CD4-positive, alpha-beta memory T cell (primary cell): ENCODE results near the gene ZC3H7A. TPM values are rescaled to one million over a fixed set of nuclear protein-coding genes. Genes with fewer than 3 reads are reported as not detected.

Source experiments
- CTCF ChIA-PET: fragments of 350-600 bp; sonication (Branson Sonifier 250); formaldehyde crosslinking; loops from one replicate; lab custom pipeline; 2021; ENCODE audit warnings: inconsistent platforms; ENCODE audit not compliant: partially characterized antibody; lab: Charles Lee
- POLR2A ChIA-PET: fragments of 350-600 bp; sonication (Branson Sonifier 250); formaldehyde crosslinking; loops from one replicate; lab custom pipeline; 2021; ENCODE audit not compliant: partially characterized antibody; lab: Charles Lee
- DNase-seq, 5 donors: peaks; one replicate each; pipeline versions ENCODE4 v3.0.0 to v3.0.0-alpha.2; 2020 to 2022; ENCODE audit warnings: mixed read lengths in 1 of 5
- H3K27ac ChIP-seq: one replicate; pipeline ENCODE4 v1.7.0; 2013; ENCODE audit warnings: low read depth, low read length
- H3K27me3 ChIP-seq: 2 replicates; pipeline ENCODE4 v1.7.0; 2013; ENCODE audit warnings: mild to moderate bottlenecking, low read length, moderate library complexity; ENCODE audit not compliant: insufficient read depth
- H3K36me3 ChIP-seq: 2 replicates; pipeline ENCODE4 v1.7.0; 2013; ENCODE audit warnings: mild to moderate bottlenecking, low read length, moderate library complexity; ENCODE audit not compliant: insufficient read depth
- H3K4me1 ChIP-seq: 2 replicates; pipeline ENCODE4 v1.7.0; 2013; ENCODE audit warnings: mild to moderate bottlenecking, low read length, moderate library complexity; ENCODE audit not compliant: insufficient read depth
- H3K4me3 ChIP-seq, 2 donors: one replicate each; pipeline ENCODE4 v1.7.0; 2013; ENCODE audit warnings: low read length in 2 of 2, mild to moderate bottlenecking in 1 of 2
- H3K9me3 ChIP-seq, 2 donors: one replicate each; pipeline ENCODE4 v1.7.0; 2013; ENCODE audit warnings: low read length in 2 of 2, control low read depth in 1 of 2; ENCODE audit not compliant: control insufficient read depth in 1 of 2
- H3K27ac Mint-ChIP-seq, 7 donors: one replicate each; pipeline ENCODE4 v1.8.0; 2020 to 2021; ENCODE audit warnings: mixed read lengths in 7 of 7, mild to moderate bottlenecking in 6 of 7, inconsistent platforms in 3 of 7, moderate library complexity in 3 of 7
- H3K27me3 Mint-ChIP-seq, 2 donors: one replicate each; pipeline ENCODE4 v1.8.0; 2020 to 2021; ENCODE audit warnings: mixed read lengths in 2 of 2
- H3K36me3 Mint-ChIP-seq, 2 donors: one replicate each; pipeline ENCODE4 v1.8.0; 2020 to 2021; ENCODE audit warnings: mixed read lengths in 2 of 2, inconsistent platforms in 1 of 2, mild to moderate bottlenecking in 1 of 2
- H3K4me1 Mint-ChIP-seq, 4 donors: one replicate each; pipeline ENCODE4 v1.8.0; 2020 to 2021; ENCODE audit warnings: mixed read lengths in 4 of 4, mild to moderate bottlenecking in 1 of 4
- H3K4me3 Mint-ChIP-seq, 8 donors: one replicate each; pipeline ENCODE4 v1.8.0; 2020 to 2021; ENCODE audit warnings: mixed read lengths in 8 of 8, mild to moderate bottlenecking in 7 of 8, moderate library complexity in 6 of 8, inconsistent platforms in 3 of 8
- H3K9me3 Mint-ChIP-seq, 8 donors: one replicate each; pipeline ENCODE4 v1.8.0; 2020 to 2021; ENCODE audit warnings: mixed read lengths in 8 of 8, mild to moderate bottlenecking in 5 of 8, inconsistent platforms in 3 of 8, moderate library complexity in 1 of 8
- intact Hi-C: fragments of 100-400 bp; cut with micrococcal nuclease; formaldehyde crosslinking; loops from one replicate; pipeline ENCODE4 v1.15.1; 2023
- polyA plus RNA-seq, 2 donors: library from polyadenylated mRNA; unstranded; fragments of 300-500 nt; fragmentation: Illumina TruSeq; gene quantifications; one replicate each; pipeline ENCODE4 v1.2.3, GENCODE V29; 2021
- total RNA-seq, 2 experiments: library from RNA; stranded (reverse); gene quantifications; one replicate each; pipeline ENCODE4 v1.2.3, GENCODE V29; 2021

Gene ZC3H7A
- total and polyA plus RNA-seq, 4 experiments from 2014 or later, result 39.9 to 92.1 (median 66.3) TPM

- Histone ChIP-seq H3K27me3 (no peaks in the 10 kb centered on the region), H3K36me3 (peaks cover 71% of the 10 kb centered on the region), H3K9me3 (no peaks in the 10 kb centered on the region), H3K4me1 (no peaks in the 10 kb centered on the region), H3K27ac (no peak overlapping the region), H3K4me3 (no peak overlapping the region)
- intact Hi-C loops, result no loop called here
- Mint-ChIP-seq H3K27ac (peak overlapping the region in 4 of 7 donors; percentile 36 to 70 (median 42)), H3K9me3 (no peaks in the 10 kb centered on the region), H3K27me3 (no peaks in the 10 kb centered on the region), H3K36me3 (peaks cover 71 to 79% of the 10 kb centered on the region in 2 donors), H3K4me3 (no peak overlapping the region), H3K4me1 (no peaks in the 10 kb centered on the region)
- ChIA-PET CTCF (interaction anchor here (0.5 kb wide), 1 partner anchor 1346 kb away, joined by 3 read pairs; no protein-coding TSS in a partner anchor), POLR2A (interaction anchor here (1.1 to 1.3 kb wide), 2 partner anchors 14 to 40 kb away, joined by 3 to 5 read pairs; no protein-coding TSS in a partner anchor)
- DNase-seq, result no peak
These were observed 39.1 kb downstream of the ZC3H7A start for GRCh38 chr16:11757671-11758545.

DNA sequence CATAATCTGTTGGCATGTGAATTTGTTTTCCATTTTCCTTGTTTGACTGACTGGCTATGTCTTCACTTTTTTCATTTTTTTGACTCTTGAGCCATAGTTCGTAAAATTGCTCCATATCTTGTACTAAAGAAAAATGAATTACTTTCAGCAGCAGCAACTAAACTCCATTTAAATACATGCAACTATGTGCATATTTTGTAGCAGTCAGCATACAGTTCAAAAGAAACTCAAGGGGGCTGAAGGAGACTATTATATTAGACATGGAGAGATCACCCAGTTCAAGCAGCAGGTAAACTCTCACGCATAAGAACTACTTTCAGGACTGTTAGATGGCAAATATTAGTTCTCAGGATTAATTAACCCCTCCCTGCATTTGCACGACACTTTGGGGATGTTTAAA, 40.8 kb downstream of the ZC3H7A start:
- Mint-ChIP-seq H3K4me3 (no peak overlapping the region), H3K27me3 (no peaks in the 10 kb centered on the region), H3K4me1 (no peaks in the 10 kb centered on the region), H3K9me3 (no peaks in the 10 kb centered on the region), H3K27ac (peak overlapping the region in 2 of 7 donors; percentile 19 to 42), H3K36me3 (peaks cover 63 to 74% of the 10 kb centered on the region in 2 donors)
- Histone ChIP-seq H3K4me3 (no peak overlapping the region), H3K36me3 (peaks cover 70% of the 10 kb centered on the region), H3K4me1 (no peaks in the 10 kb centered on the region), H3K27me3 (no peaks in the 10 kb centered on the region), H3K9me3 (no peaks in the 10 kb centered on the region), H3K27ac (no peak overlapping the region)
- POLR2A ChIA-PET, result no interaction called here
- no peak for DNase-seq
- intact Hi-C loops, result no loop called here
- CTCF ChIA-PET, result no interaction called here

- Mint-ChIP-seq H3K36me3 (peaks cover 58 to 73% of the 10 kb centered on the region in 2 donors), H3K27ac (peak overlapping the region in 1 of 7 donors; percentile 43)
These were observed 41.9 kb downstream of the ZC3H7A start for GRCh38 chr16:11755022-11755760.

GRCh38 chr16:11752856-11753255, 44.2 kb downstream of the ZC3H7A start:
- intact Hi-C loops, result no loop called here
- no peak overlapping the region for H3K27ac ChIP-seq
- CTCF ChIA-PET, result no interaction called here
- H3K4me1 Mint-ChIP-seq, result peaks cover 0 to 2% (median under 1%) of the 10 kb centered on the region in 4 donors
- no peak overlapping the region for H3K4me3 ChIP-seq
- H3K27me3 Mint-ChIP-seq, result no peaks in the 10 kb centered on the region
- H3K4me3 Mint-ChIP-seq, result no peak overlapping the region
- H3K4me1 ChIP-seq, result no peaks in the 10 kb centered on the region
- peaks cover 53 to 65% of the 10 kb centered on the region in 2 donors for H3K36me3 Mint-ChIP-seq
- H3K27ac Mint-ChIP-seq, result peak overlapping the region in 3 of 7 donors; percentile 10 to 40 (median 24)
- no peaks in the 10 kb centered on the region for H3K9me3 Mint-ChIP-seq
- H3K36me3 ChIP-seq, result peaks cover 51% of the 10 kb centered on the region
- POLR2A ChIA-PET, result interaction anchor here (0.6 kb wide), 2 partner anchors 9 to 197 kb away, joined by 3 to 4 read pairs; no protein-coding TSS in a partner anchor
- H3K27me3 ChIP-seq, result no peaks in the 10 kb centered on the region
- DNase-seq, result no peak
- H3K9me3 ChIP-seq, result no peaks in the 10 kb centered on the region

More at GRCh38 chr16:11755022-11755760, 41.9 kb downstream of the ZC3H7A start:
- Mint-ChIP-seq H3K27me3 (no peaks in the 10 kb centered on the region), H3K9me3 (no peaks in the 10 kb centered on the region), H3K4me1 (no peaks in the 10 kb centered on the region), H3K4me3 (no peak overlapping the region)
- DNase-seq, result no peak
- intact Hi-C loops, result no loop called here
- Histone ChIP-seq H3K36me3 (peaks cover 68% of the 10 kb centered on the region), H3K27ac (no peak overlapping the region), H3K9me3 (no peaks in the 10 kb centered on the region), H3K4me3 (no peak overlapping the region), H3K27me3 (no peaks in the 10 kb centered on the region), H3K4me1 (no peaks in the 10 kb centered on the region)
- POLR2A ChIA-PET, result no interaction called here
- CTCF ChIA-PET, result no interaction called here

GRCh38 chr16:11750056-11750455, 47.0 kb downstream of the ZC3H7A start:
- no peaks in the 10 kb centered on the region for H3K27me3 ChIP-seq
- Mint-ChIP-seq H3K36me3 (peaks cover 29 to 41% of the 10 kb centered on the region in 2 donors), H3K4me3 (no peak overlapping the region), H3K27me3 (no peaks in the 10 kb centered on the region), H3K9me3 (no peaks in the 10 kb centered on the region), H3K27ac (peak overlapping the region in 3 of 7 donors; percentile 13 to 80 (median 62)), H3K4me1 (peaks cover 0 to 4% (median under 1%) of the 10 kb centered on the region in 4 donors)
- H3K27ac ChIP-seq, result no peak overlapping the region
- H3K36me3 ChIP-seq, result peaks cover 35% of the 10 kb centered on the region
- no peaks in the 10 kb centered on the region for H3K9me3 ChIP-seq
- no peak for DNase-seq
- H3K4me1 ChIP-seq, result no peaks in the 10 kb centered on the region
- POLR2A ChIA-PET, result interaction anchor here (0.7 kb wide), 1 partner anchor 55 kb away, joined by 3 read pairs; no protein-coding TSS in a partner anchor
- no peak overlapping the region for H3K4me3 ChIP-seq
- intact Hi-C loops, result no loop called here
- CTCF ChIA-PET, result interaction anchor here (0.6 kb wide), 1 partner anchor 162 kb away, joined by 3 read pairs; no protein-coding TSS in a partner anchor

DNA sequence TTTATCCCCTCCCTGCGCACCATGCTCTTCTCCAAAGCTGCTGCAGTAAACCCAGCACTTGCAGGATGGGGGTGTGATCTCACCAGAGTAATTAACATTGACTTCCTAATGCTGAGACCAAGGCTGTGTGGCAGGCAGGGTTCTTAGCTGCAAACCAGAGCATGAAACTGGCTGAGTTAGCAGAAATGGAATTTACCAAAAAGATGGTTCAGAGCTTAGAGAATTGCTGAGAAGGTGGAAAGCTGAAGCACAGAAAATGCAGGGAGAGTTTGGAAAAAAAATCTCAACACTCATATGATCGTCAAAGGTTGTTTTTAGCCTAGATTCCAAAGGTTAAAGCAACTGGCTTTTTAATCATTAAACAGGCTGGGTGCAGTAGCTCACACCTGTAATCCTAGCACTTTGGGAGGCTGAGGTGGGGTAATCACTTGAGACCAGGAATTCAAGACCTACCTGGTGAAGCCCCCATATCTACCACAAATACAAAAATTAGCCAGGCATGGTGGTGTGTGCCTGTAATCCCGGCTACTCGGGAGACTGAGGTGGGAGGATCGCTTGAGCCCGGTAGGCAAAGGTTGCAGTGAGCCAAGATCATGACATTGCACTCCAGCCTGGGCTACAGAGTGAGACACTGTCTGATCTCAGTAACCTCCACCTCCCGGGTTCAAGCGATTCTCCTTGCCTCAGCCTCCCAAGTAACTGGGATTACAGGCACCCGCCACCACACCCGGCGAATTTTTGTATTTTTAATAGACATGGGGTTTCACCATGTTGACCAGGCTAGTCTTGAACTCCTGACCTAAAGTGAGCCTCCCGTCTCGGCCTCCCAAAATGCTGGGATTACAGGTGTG, 48.4 kb downstream of the ZC3H7A start:
- no peaks in the 10 kb centered on the region for H3K9me3 Mint-ChIP-seq
- H3K36me3 ChIP-seq, result peaks cover 34% of the 10 kb centered on the region
- CTCF ChIA-PET, result interaction anchor here (1.6 kb wide), 1 partner anchor 217 kb away, joined by 4 read pairs; no protein-coding TSS in a partner anchor
- no peak overlapping the region for H3K4me3 ChIP-seq
- peaks cover 25 to 38% of the 10 kb centered on the region in 2 donors for H3K36me3 Mint-ChIP-seq
- H3K27me3 ChIP-seq, result no peaks in the 10 kb centered on the region
- POLR2A ChIA-PET, result interaction anchor here (0.6 kb wide), 1 partner anchor 19 kb away, joined by 3 read pairs; no protein-coding TSS in a partner anchor
- H3K4me1 Mint-ChIP-seq, result peaks cover 5 to 9% (median 7%) of the 10 kb centered on the region in 4 donors
- peaks cover 6% of the 10 kb centered on the region for H3K4me1 ChIP-seq
- intact Hi-C loops, result no loop called here
- H3K27ac ChIP-seq, result no peak overlapping the region
- no peaks in the 10 kb centered on the region for H3K9me3 ChIP-seq
- no peak overlapping the region for H3K4me3 Mint-ChIP-seq
- H3K27me3 Mint-ChIP-seq, result no peaks in the 10 kb centered on the region
- H3K27ac Mint-ChIP-seq, result peak overlapping the region in 5 of 7 donors; percentile 12 to 89 (median 74)
- no peak for DNase-seq
